BJ (cell line): ENCODE data around the gene PLD3. TPM values are rescaled to one million over a fixed set of nuclear protein-coding genes. Genes with fewer than 3 reads are reported as not detected.
"Not testable (repeated sequence)": the region's sequence is repeated elsewhere in the genome, so short reads cannot be mapped to it uniquely, and the experiment has no call there.

Experiments used
- CTCF ChIA-PET: fragments of 350-600 bp; formaldehyde crosslinking; extraction: SDS; loops from one replicate; lab custom pipeline; 2021; ENCODE audit warnings: antibody characterized with exemption, inconsistent platforms; lab: Yijun Ruan, JAX
- POLR2A ChIA-PET: fragments of 300-600 bp; sonication (Branson Sonifier 250); formaldehyde crosslinking; extraction: SDS; loops from one replicate; lab custom pipeline; 2021; ENCODE audit warnings: antibody characterized with exemption; lab: Charles Lee
- DNase-seq: peaks from one replicate; pipeline ENCODE4 v3.0.0-alpha.2; 2011; ENCODE audit warnings: low read depth
- H3K27me3 ChIP-seq: 2 replicates; pipeline ENCODE4 v1.6.0; 2011; ENCODE audit warnings: low read length; ENCODE audit not compliant: control insufficient read depth, insufficient read depth
- H3K36me3 ChIP-seq: 2 replicates; pipeline ENCODE4 v1.5.1; 2011; ENCODE audit warnings: low read length; ENCODE audit not compliant: control insufficient read depth, insufficient read depth
- H3K4me3 ChIP-seq: 2 replicates; pipeline ENCODE4 v1.5.1; 2011; ENCODE audit warnings: low read depth, mild to moderate bottlenecking, control low read depth, low read length
- CTCF ChIP-seq: IDR thresholded peaks from 2 replicates; pipeline ENCODE4 v1.5.1; 2011; ENCODE audit warnings: low read depth, mild to moderate bottlenecking, control low read depth, inconsistent platforms, low read length, moderate library complexity; ENCODE audit not compliant: insufficient read depth
- polyA plus RNA-seq: library from polyadenylated mRNA; depleted of rRNA; stranded (reverse); fragments of >200 nt; gene quantifications from 2 replicates; pipeline ENCODE4 v1.2.3, GENCODE V29; 2011

Gene PLD3
- polyA plus RNA-seq, 1 experiment = 571 TPM

- POLR2A ChIA-PET = interaction anchor here (1.1 kb wide), 1 partner anchor 23 kb away, joined by 3 read pairs; the partner anchor contains the start of gene SERTAD1
- TF ChIP-seq CTCF = 0 out of 2 replicates have a peak, but pooled peaks have one; percentile 4
Observed at GRCh38 chr19:40403262-40403984, 54.9 kb downstream of the PLD3 start.

GRCh38 chr19:40407714-40408597, 59.5 kb downstream of the PLD3 start:
- Histone ChIP-seq H3K36me3 (no peaks in the 10 kb centered on the region), H3K27me3 (no peaks in the 10 kb centered on the region), H3K4me3 (no peak overlapping the region)
- DNase-seq = no peak
- POLR2A ChIA-PET = no interaction called here
- no peak for TF ChIP-seq CTCF
- CTCF ChIA-PET = interaction anchor here (2.3 kb wide), 1 partner anchor 13 kb away, joined by 15 read pairs; no protein-coding TSS in a partner anchor

More at GRCh38 chr19:40403262-40403984, 54.9 kb downstream of the PLD3 start:
- H3K4me3 ChIP-seq = peak overlapping the region; percentile 57
- no peaks in the 10 kb centered on the region for H3K27me3 ChIP-seq
- H3K36me3 ChIP-seq = no peaks in the 10 kb centered on the region
- CTCF ChIA-PET = interaction anchor here (1.1 to 2.4 kb wide), 3 partner anchors 16 to 231 kb away, joined by 5 to 15 read pairs (median 6); no protein-coding TSS in a partner anchor
- DNase-seq = peak; percentile 49

- H3K36me3 ChIP-seq, POLR2A ChIA-PET, H3K4me3 ChIP-seq, H3K27me3 ChIP-seq, DNase-seq: not testable (repeated sequence)
- CTCF ChIA-PET = interaction anchor here (1.2 to 2.3 kb wide), 2 partner anchors 12 kb away, joined by 3 to 15 read pairs; no protein-coding TSS in a partner anchor
Observed at GRCh38 chr19:40408598-40408925, 60.1 kb downstream of the PLD3 start.

GRCh38 chr19:40410030-40410389, 61.5 kb downstream of the PLD3 start:
- CTCF ChIA-PET = interaction anchor here (1.2 kb wide), 1 partner anchor 10 kb away, joined by 3 read pairs; no protein-coding TSS in a partner anchor
- no peaks in the 10 kb centered on the region for H3K36me3 ChIP-seq
- POLR2A ChIA-PET = no interaction called here
- H3K4me3 ChIP-seq = no peak overlapping the region
- H3K27me3 ChIP-seq = no peaks in the 10 kb centered on the region
- no peak for DNase-seq
- TF ChIP-seq CTCF = no peak

- ChIA-PET POLR2A (no interaction called here), CTCF (interaction anchor here (2.7 to 2.9 kb wide), 2 partner anchors 9 to 13 kb away, joined by 7 to 20 read pairs; no protein-coding TSS in a partner anchor)
- H3K36me3 ChIP-seq = no peaks in the 10 kb centered on the region
- no peak for DNase-seq
- H3K27me3 ChIP-seq = no peaks in the 10 kb centered on the region
- TF ChIP-seq CTCF = no peak
- no peak overlapping the region for H3K4me3 ChIP-seq
Observed at GRCh38 chr19:40411125-40411842, 62.8 kb downstream of the PLD3 start.
